ENCODE results near the gene GPATCH8.
"Not testable (repeated sequence)": the region's sequence is repeated elsewhere in the genome, so short reads cannot be mapped to it uniquely, and the experiment has no call there.

The GPATCH8 gene

DNA sequence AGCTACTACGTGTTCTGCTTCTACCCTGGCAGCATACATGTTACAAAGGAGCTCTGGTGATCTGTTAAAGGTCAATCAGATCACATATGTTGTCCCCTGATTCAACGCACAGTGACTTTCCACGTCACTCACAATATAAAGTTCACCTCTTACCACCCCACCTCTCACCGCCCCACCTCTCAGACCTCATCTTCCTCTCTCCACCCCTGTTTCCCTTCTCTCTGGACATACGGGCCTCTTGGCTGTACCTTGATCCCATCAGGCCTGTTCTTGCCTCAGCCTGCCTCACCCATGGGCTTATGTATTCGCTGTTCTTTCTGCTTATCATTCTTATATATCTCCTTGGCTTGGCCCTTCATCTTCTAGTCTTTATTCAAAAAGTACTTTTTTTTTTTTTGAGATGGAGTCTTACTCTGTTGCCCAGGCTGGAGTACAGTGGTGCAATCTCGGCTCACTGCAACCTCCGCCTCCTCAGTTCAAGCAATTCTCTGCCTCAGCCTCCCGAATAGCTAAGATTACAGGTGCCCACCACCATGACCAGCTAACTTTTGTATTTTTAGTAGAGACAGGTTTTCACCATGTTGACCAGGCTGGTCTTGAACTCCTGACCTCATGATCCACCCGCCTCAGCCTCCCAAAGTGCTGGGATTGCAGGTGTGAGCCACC, 3.9 kb upstream of the GPATCH8 start:
- not testable (repeated sequence) for H3K36me3 ChIP-seq (ENCODE audit: insufficient read depth, low read length); H3K4me3 ChIP-seq (ENCODE audit: low read length); H2AFZ ChIP-seq (ENCODE audit: low read depth, low read length); H3K27me3 ChIP-seq (ENCODE audit: insufficient read depth, low read length); H3K9me3 ChIP-seq (ENCODE audit: low read length)
- peaks cover 11% of the 10 kb centered on the region for H3K4me1 ChIP-seq (ENCODE audit: insufficient read depth, low read length)

GRCh38 chr17:44502598-44503146, 534 bp downstream of the GPATCH8 start:
- Histone ChIP-seq H2AFZ (ENCODE audit: low read depth, low read length) (peak overlapping the region; percentile 73), H3K9me3 (ENCODE audit: low read length) (no peaks in the 10 kb centered on the region), H3K4me1 (ENCODE audit: insufficient read depth, low read length) (peaks cover 26% of the 10 kb centered on the region), H3K27me3 (ENCODE audit: insufficient read depth, low read length) (no peaks in the 10 kb centered on the region), H3K4me3 (ENCODE audit: low read length) (peak overlapping the region; percentile 91), H3K36me3 (ENCODE audit: insufficient read depth, low read length) (peaks cover 10% of the 10 kb centered on the region)

DNA sequence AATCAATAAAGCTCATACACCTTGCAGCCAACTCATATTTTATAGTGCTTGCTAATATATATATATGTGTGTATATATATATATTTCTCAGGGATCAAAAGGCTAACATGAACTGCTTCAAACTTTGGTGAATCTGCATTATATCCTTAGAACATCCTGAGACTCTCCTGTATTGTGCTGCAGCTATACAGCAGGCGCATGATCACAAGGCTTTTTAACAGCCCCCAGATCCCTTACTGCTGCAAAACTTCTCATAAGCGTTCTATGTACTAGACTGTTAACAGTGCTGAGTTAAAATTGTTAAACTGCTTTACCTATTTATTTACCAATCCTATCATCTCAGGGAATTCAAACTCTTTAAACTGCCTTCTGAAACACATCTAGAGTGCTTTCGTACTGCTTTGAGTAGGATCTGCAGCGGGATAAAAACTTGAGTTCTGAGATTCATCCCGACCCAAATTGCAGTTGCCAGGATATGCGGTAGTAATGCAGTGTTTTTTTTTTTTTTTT, 1.3 kb downstream of the GPATCH8 start:
- Histone ChIP-seq H3K36me3 (ENCODE audit: insufficient read depth, low read length) (peaks cover 13% of the 10 kb centered on the region), H3K27me3 (ENCODE audit: insufficient read depth, low read length) (no peaks in the 10 kb centered on the region), H3K4me3 (ENCODE audit: low read length) (peak overlapping the region; percentile 91), H3K9me3 (ENCODE audit: low read length) (no peaks in the 10 kb centered on the region), H2AFZ (ENCODE audit: low read depth, low read length) (no peak overlapping the region), H3K4me1 (ENCODE audit: insufficient read depth, low read length) (peaks cover 26% of the 10 kb centered on the region)

DNA sequence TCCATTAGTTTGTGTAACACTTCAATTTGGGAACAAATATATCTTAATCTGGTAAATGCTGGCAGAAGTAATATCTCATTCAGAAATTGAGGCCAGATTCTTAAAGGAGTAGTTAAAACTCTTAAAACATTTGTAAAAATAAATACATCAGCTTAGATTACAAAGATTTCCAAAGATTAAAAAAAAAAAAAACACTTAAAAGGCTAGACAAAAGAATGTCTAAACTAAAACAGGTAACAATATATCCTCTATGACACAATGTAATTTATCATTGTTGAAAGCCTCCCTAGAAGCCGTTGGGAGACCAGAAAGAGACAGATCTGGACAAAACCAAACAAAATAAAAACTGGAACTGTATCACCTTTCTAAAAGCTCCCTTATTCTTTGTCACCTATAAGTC, 3.5 kb downstream of the GPATCH8 start:
- Histone ChIP-seq H2AFZ (ENCODE audit: low read depth, low read length) (no peak overlapping the region), H3K4me3 (ENCODE audit: low read length) (no peak overlapping the region), H3K9me3 (ENCODE audit: low read length) (no peaks in the 10 kb centered on the region), H3K36me3 (ENCODE audit: insufficient read depth, low read length) (peaks cover 13% of the 10 kb centered on the region), H3K4me1 (ENCODE audit: insufficient read depth, low read length) (peaks cover 26% of the 10 kb centered on the region), H3K27me3 (ENCODE audit: insufficient read depth, low read length) (no peaks in the 10 kb centered on the region)

DNA sequence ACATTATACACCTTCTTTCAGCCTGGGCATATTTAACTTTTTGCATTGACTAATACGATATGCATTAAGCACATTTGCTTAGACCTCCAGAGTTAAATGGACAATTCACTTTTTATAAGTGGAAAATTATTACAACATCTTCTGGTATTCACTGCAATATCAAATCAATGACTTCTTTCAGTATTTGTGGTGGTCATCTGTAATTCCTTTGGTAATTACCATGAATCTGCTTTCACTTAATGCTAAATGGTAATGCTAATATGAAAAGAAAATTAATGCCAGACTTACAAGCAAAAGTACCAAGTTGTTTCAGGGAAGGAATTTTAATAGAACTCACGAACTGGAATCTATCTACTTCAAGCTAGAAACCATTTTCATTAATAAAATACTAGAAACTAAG, 6.4 kb downstream of the GPATCH8 start:
- Histone ChIP-seq H3K4me3 (ENCODE audit: low read length) (no peak overlapping the region), H3K27me3 (ENCODE audit: insufficient read depth, low read length) (no peaks in the 10 kb centered on the region), H2AFZ (ENCODE audit: low read depth, low read length) (no peak overlapping the region), H3K36me3 (ENCODE audit: insufficient read depth, low read length) (peaks cover 13% of the 10 kb centered on the region), H3K4me1 (ENCODE audit: insufficient read depth, low read length) (peaks cover 18% of the 10 kb centered on the region), H3K9me3 (ENCODE audit: low read length) (peaks cover 4% of the 10 kb centered on the region)

GRCh38 chr17:44493339-44493738, 9.9 kb downstream of the GPATCH8 start:
- Histone ChIP-seq H3K9me3 (ENCODE audit: low read length) (peaks cover 8% of the 10 kb centered on the region), H3K36me3 (ENCODE audit: insufficient read depth, low read length) (peaks cover 8% of the 10 kb centered on the region), H3K4me3 (ENCODE audit: low read length) (no peak overlapping the region), H2AFZ (ENCODE audit: low read depth, low read length) (no peak overlapping the region), H3K4me1 (ENCODE audit: insufficient read depth, low read length) (no peaks in the 10 kb centered on the region), H3K27me3 (ENCODE audit: insufficient read depth, low read length) (no peaks in the 10 kb centered on the region)

GRCh38 chr17:44492706-44493272, 10.4 kb downstream of the GPATCH8 start:
- Histone ChIP-seq H3K9me3 (ENCODE audit: low read length) (peaks cover 8% of the 10 kb centered on the region), H3K4me1 (ENCODE audit: insufficient read depth, low read length) (no peaks in the 10 kb centered on the region), H2AFZ (ENCODE audit: low read depth, low read length) (no peak overlapping the region), H3K36me3 (ENCODE audit: insufficient read depth, low read length) (peaks cover 6% of the 10 kb centered on the region), H3K27me3 (ENCODE audit: insufficient read depth, low read length) (no peaks in the 10 kb centered on the region), H3K4me3 (ENCODE audit: low read length) (no peak overlapping the region)

GRCh38 chr17:44489581-44489980, 13.6 kb downstream of the GPATCH8 start:
- no peak overlapping the region for H2AFZ ChIP-seq (ENCODE audit: low read depth, low read length)
- H3K27me3 ChIP-seq (ENCODE audit: insufficient read depth, low read length) = no peaks in the 10 kb centered on the region
- no peaks in the 10 kb centered on the region for H3K4me1 ChIP-seq (ENCODE audit: insufficient read depth, low read length)
- H3K36me3 ChIP-seq (ENCODE audit: insufficient read depth, low read length) = peaks cover 4% of the 10 kb centered on the region
- peaks cover 8% of the 10 kb centered on the region for H3K9me3 ChIP-seq (ENCODE audit: low read length)
- no peak overlapping the region for H3K4me3 ChIP-seq (ENCODE audit: low read length)

GRCh38 chr17:44487170-44487569, 16.0 kb downstream of the GPATCH8 start:
- no peaks in the 10 kb centered on the region for H3K27me3 ChIP-seq (ENCODE audit: insufficient read depth, low read length)
- no peaks in the 10 kb centered on the region for H3K4me1 ChIP-seq (ENCODE audit: insufficient read depth, low read length)
- peaks cover 4% of the 10 kb centered on the region for H3K36me3 ChIP-seq (ENCODE audit: insufficient read depth, low read length)
- H3K4me3 ChIP-seq (ENCODE audit: low read length) = no peak overlapping the region
- H2AFZ ChIP-seq (ENCODE audit: low read depth, low read length) = no peak overlapping the region
- H3K9me3 ChIP-seq (ENCODE audit: low read length) = peaks cover 4% of the 10 kb centered on the region

- H3K36me3 ChIP-seq (ENCODE audit: insufficient read depth, low read length) = peaks cover 16% of the 10 kb centered on the region
- H2AFZ ChIP-seq (ENCODE audit: low read depth, low read length) = no peak overlapping the region
- H3K4me3 ChIP-seq (ENCODE audit: low read length) = no peak overlapping the region
- H3K27me3 ChIP-seq (ENCODE audit: insufficient read depth, low read length) = no peaks in the 10 kb centered on the region
- H3K4me1 ChIP-seq (ENCODE audit: insufficient read depth, low read length) = no peaks in the 10 kb centered on the region
- H3K9me3 ChIP-seq (ENCODE audit: low read length) = no peaks in the 10 kb centered on the region
Measured at GRCh38 chr17:44473367-44473766, 29.8 kb downstream of the GPATCH8 start.

DNA sequence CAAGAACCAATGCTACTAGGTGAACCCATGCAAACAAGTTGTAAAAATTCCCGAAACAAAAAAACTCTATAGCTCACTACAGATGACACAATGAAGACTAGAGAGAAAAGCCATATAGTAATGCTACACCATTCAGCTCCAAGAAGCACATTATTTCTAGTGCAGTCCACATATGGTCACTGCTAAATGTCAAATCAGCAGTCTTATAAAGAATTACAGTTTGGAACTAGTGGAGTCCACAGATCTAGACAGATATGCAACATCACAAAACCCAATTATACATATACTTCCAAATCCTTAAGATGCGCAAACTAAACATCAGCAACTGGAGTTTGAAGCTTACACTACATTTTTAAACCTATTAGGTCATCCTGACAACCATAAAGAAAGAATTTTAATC, 33.5 kb downstream of the GPATCH8 start:
- no peak overlapping the region for H3K4me3 ChIP-seq (ENCODE audit: low read length)
- H3K36me3 ChIP-seq (ENCODE audit: insufficient read depth, low read length) = peaks cover 20% of the 10 kb centered on the region

GRCh38 chr17:44467108-44467507, 36.1 kb downstream of the GPATCH8 start:
- Histone ChIP-seq H3K36me3 (ENCODE audit: insufficient read depth, low read length) (peaks cover 20% of the 10 kb centered on the region), H3K4me1 (ENCODE audit: insufficient read depth, low read length) (peaks cover 11% of the 10 kb centered on the region), H3K27me3 (ENCODE audit: insufficient read depth, low read length) (no peaks in the 10 kb centered on the region), H2AFZ (ENCODE audit: low read depth, low read length) (no peak overlapping the region), H3K4me3 (ENCODE audit: low read length) (no peak overlapping the region), H3K9me3 (ENCODE audit: low read length) (no peaks in the 10 kb centered on the region)

More for the DNA sequence above, 33.5 kb downstream of the GPATCH8 start:
- H3K4me1 ChIP-seq (ENCODE audit: insufficient read depth, low read length) = peaks cover 11% of the 10 kb centered on the region
- H3K27me3 ChIP-seq (ENCODE audit: insufficient read depth, low read length) = no peaks in the 10 kb centered on the region
- H3K9me3 ChIP-seq (ENCODE audit: low read length) = no peaks in the 10 kb centered on the region
- no peak overlapping the region for H2AFZ ChIP-seq (ENCODE audit: low read depth, low read length)

GRCh38 chr17:44466339-44466738, 36.9 kb downstream of the GPATCH8 start:
- Histone ChIP-seq H3K4me3 (ENCODE audit: low read length) (no peak overlapping the region), H2AFZ (ENCODE audit: low read depth, low read length) (no peak overlapping the region), H3K27me3 (ENCODE audit: insufficient read depth, low read length) (no peaks in the 10 kb centered on the region), H3K4me1 (ENCODE audit: insufficient read depth, low read length) (peaks cover 11% of the 10 kb centered on the region), H3K36me3 (ENCODE audit: insufficient read depth, low read length) (peaks cover 23% of the 10 kb centered on the region), H3K9me3 (ENCODE audit: low read length) (no peaks in the 10 kb centered on the region)

All from neuron (in vitro differentiated cells).